ENCODE data around the gene MTA3. TPM values are rescaled to one million over a fixed set of nuclear protein-coding genes. Genes with fewer than 3 reads are reported as not detected.

The MTA3 gene
- total and polyA plus RNA-seq, 2 donors (not counting 3 experiments of a cell fraction or from before 2014, with no cell fraction given): 36.3 to 53.3 TPM

- Histone ChIP-seq H3K36me3 (ENCODE audit: control insufficient read depth in 2 of 2, extremely low read depth in 1 of 2, insufficient read depth in 2 of 2, low read length in 2 of 2) (no peaks in the 10 kb centered on the region), H3K4me1 (ENCODE audit: control insufficient read depth, extremely low read depth, insufficient read depth, low read length) (no peaks in the 10 kb centered on the region), H3K9ac (replicated peaks; ENCODE audit: extremely low read depth, insufficient read depth, low read length) (no peak overlapping the region), H3K9me3 (replicated peaks; ENCODE audit: control insufficient read depth, insufficient read depth, low read length) (no peaks in the 10 kb centered on the region), H3K79me2 (ENCODE audit: control insufficient read depth, insufficient read depth, low read length) (no peaks in the 10 kb centered on the region), H2AFZ (ENCODE audit: low read depth, low read length) (no peak overlapping the region), H3K27ac (ENCODE audit: insufficient read depth, low read depth, low read length) (no peak overlapping the region), H3K4me2 (ENCODE audit: insufficient read depth, low read length) (no peak overlapping the region), H4K20me1 (replicated peaks; ENCODE audit: control insufficient read depth, extremely low read depth, insufficient read depth, low read length) (no peaks in the 10 kb centered on the region), H3K9me1 (replicated peaks; ENCODE audit: control insufficient read depth, extremely low read depth, insufficient read depth, low read length) (no peaks in the 10 kb centered on the region), H3K4me3 (replicated peaks in 1 of 3; ENCODE audit: insufficient read depth in 1 of 3, low read depth in 1 of 3, low read length in 3 of 3) (no peak overlapping the region), H3K27me3 (ENCODE audit: control insufficient read depth in 2 of 2, insufficient read depth in 2 of 2, low read length in 2 of 2) (no peaks in the 10 kb centered on the region)
- CTCF ChIA-PET: interaction anchor here (1.3 kb wide), 1 partner anchor 118 kb away, joined by 5 read pairs; no protein-coding TSS in a partner anchor
- TF ChIP-seq FOS (IDR thresholded peaks at IDR 0.05; ENCODE audit: borderline replicate concordance, insufficient read depth, low read length) (no peak), GATA2 (IDR thresholded peaks at IDR 0.05; ENCODE audit: insufficient read depth, insufficient read length, low read depth, low read length) (no peak), EZH2 (IDR thresholded peaks at IDR 0.05; ENCODE audit: borderline replicate concordance, low read depth, low read length, severe bottlenecking) (no peak)
- BruUV-seq (replicated peaks): no TSS peak
- intact Hi-C loops (cut with micrococcal nuclease): no loop called here
- no peak for DNase-seq (ENCODE audit: low read depth, low spot score)
- POLR2A ChIA-PET: no interaction called here
- dilution Hi-C loops (cut with MboI; ENCODE audit: extremely low pct_ligation_motif_present, low sequenced_read_pairs): no loop called here
- FAIRE-seq: no peak
These were observed 23.3 kb upstream of the MTA3 start for GRCh38 chr2:42545023-42545721.

- H3K9me3 ChIP-seq (replicated peaks; ENCODE audit: control insufficient read depth, insufficient read depth, low read length): no peaks in the 10 kb centered on the region
- no peaks in the 10 kb centered on the region for H3K27me3 ChIP-seq (ENCODE audit: control insufficient read depth in 2 of 2, insufficient read depth in 2 of 2, low read length in 2 of 2)
- no peaks in the 10 kb centered on the region for H3K4me1 ChIP-seq (ENCODE audit: control insufficient read depth, extremely low read depth, insufficient read depth, low read length)
- TF ChIP-seq FOS (IDR thresholded peaks at IDR 0.05; ENCODE audit: borderline replicate concordance, insufficient read depth, low read length) (no peak), MAX (IDR thresholded peaks at IDR 0.05; ENCODE audit: insufficient read depth, insufficient read length) (no peak), POLR2AphosphoS5 (IDR thresholded peaks at IDR 0.05; ENCODE audit: insufficient read depth, low read depth, low read length) (no peak), POLR2A (IDR thresholded peaks at IDR 0.05; ENCODE audit: low read depth, low read length) (no peak), CTCF (IDR thresholded peaks at IDR 0.05; ENCODE audit: extremely low read depth in 1 of 2, insufficient read depth in 1 of 2, low read depth in 1 of 2, low read length in 2 of 2) (no peak), EZH2 (IDR thresholded peaks at IDR 0.05; ENCODE audit: borderline replicate concordance, low read depth, low read length, severe bottlenecking) (no peak)
- POLR2A ChIA-PET: no interaction called here
- H3K4me3 ChIP-seq (replicated peaks in 1 of 3; ENCODE audit: insufficient read depth in 1 of 3, low read depth in 1 of 3, low read length in 3 of 3): no peak overlapping the region
- H3K9me1 ChIP-seq (replicated peaks; ENCODE audit: control insufficient read depth, extremely low read depth, insufficient read depth, low read length): no peaks in the 10 kb centered on the region
- no TSS peak for BruUV-seq (replicated peaks)
- intact Hi-C loops (cut with micrococcal nuclease) (no loop called here), dilution Hi-C loops (cut with MboI; ENCODE audit: extremely low pct_ligation_motif_present, low sequenced_read_pairs) (no loop called here)
- no peak overlapping the region for H2AFZ ChIP-seq (ENCODE audit: low read depth, low read length)
- no peak for FAIRE-seq
- no peaks in the 10 kb centered on the region for H3K79me2 ChIP-seq (ENCODE audit: control insufficient read depth, insufficient read depth, low read length)
- no peak overlapping the region for H3K4me2 ChIP-seq (ENCODE audit: insufficient read depth, low read length)
- no peak overlapping the region for H3K9ac ChIP-seq (replicated peaks; ENCODE audit: extremely low read depth, insufficient read depth, low read length)
- no peak for DNase-seq (ENCODE audit: low read depth, low spot score)
- no peak overlapping the region for H3K27ac ChIP-seq (ENCODE audit: insufficient read depth, low read depth, low read length)
- H4K20me1 ChIP-seq (replicated peaks; ENCODE audit: control insufficient read depth, extremely low read depth, insufficient read depth, low read length): no peaks in the 10 kb centered on the region
- CTCF ChIA-PET: no interaction called here
- no peaks in the 10 kb centered on the region for H3K36me3 ChIP-seq (ENCODE audit: control insufficient read depth in 2 of 2, extremely low read depth in 1 of 2, insufficient read depth in 2 of 2, low read length in 2 of 2)
These were observed 22.5 kb upstream of the MTA3 start for GRCh38 chr2:42545841-42546390.

Data from endothelial cell of umbilical vein (primary cell).